H1 (cell line): Measurements from ENCODE around the gene ZNF143. TPM values are rescaled to one million over a fixed set of nuclear protein-coding genes. Genes with fewer than 3 reads are reported as not detected.

ENCODE experiments used
- BACH1 ChIP-seq: IDR thresholded peaks from 2 replicates; pipeline ENCODE4 v1.6.1; 2012; ENCODE audit warnings: low read length, improper control_type of control experiment
- CHD7 ChIP-seq: fragments of 300-600 bp; sonication (generic); IDR thresholded peaks from 2 replicates; pipeline ENCODE4 v1.7.1; 2012; ENCODE audit warnings: low read length, moderate library complexity, mild to moderate bottlenecking, inconsistent platforms; ENCODE audit not compliant: insufficient replicate concordance
- CREB1 ChIP-seq: IDR thresholded peaks from 2 replicates; pipeline ENCODE4 v1.6.1; 2012; ENCODE audit warnings: inconsistent platforms
- JUND ChIP-seq: IDR thresholded peaks from 2 replicates; pipeline ENCODE4 v1.6.1; 2011; ENCODE audit warnings: mild to moderate bottlenecking, improper control_type of control experiment, low read length
- MAFK ChIP-seq: IDR thresholded peaks from 2 replicates; pipeline ENCODE4 v1.6.1; 2012; ENCODE audit warnings: low read depth, mild to moderate bottlenecking, improper control_type of control experiment, low read length
- TAF7 ChIP-seq: optimal IDR thresholded peaks from 2 replicates; pipeline ENCODE3; 2011; ENCODE audit warnings: low read depth, mild to moderate bottlenecking, inconsistent platforms, low read length, moderate library complexity, borderline replicate concordance
- polyA plus RNA-seq, 7 experiments: library from polyadenylated mRNA; depleted of rRNA in 3 of 7; stranded (reverse) in 5 of 7; unstranded in 2 of 7; fragments of >200 nt in 5 of 7; fragments of 200-250 nt in 2 of 7; gene quantifications; 1 replicate in 5 of 7; 2 replicates in 1 of 7; 4 replicates in 1 of 7; pipeline versions ENCODE4 v1.2.1 to v1.2.3, GENCODE V29; 2011 to 2013; ENCODE audit warnings: missing spikeins in 2 of 7, mixed read lengths in 2 of 7
- total RNA-seq: library from RNA; stranded (reverse); fragmentation: NEBNext Ultra II Directional; extraction: Animal tissue kit (Norgen Biotek cat#: 25700); gene quantifications from 2 replicates; pipeline ENCODE4 v1.2.1, GENCODE V29; 2021
- TF ChIP-seq, protein P1 (sequence below): IDR thresholded peaks from 2 replicates; pipeline ENCODE4 v1.6.1; 2012; ENCODE audit warnings: inconsistent platforms

ZNF143 gene
- total and polyA plus RNA-seq, 2 of the 8 experiments (the other 6 are each of a cell fraction or from before 2014, with no cell fraction given) = 43.0 to 69.2 TPM

- TF ChIP-seq CHD7 (no peak), CREB1 (no peak), BACH1 (peak; percentile 40; the same call in 1 of the 2 replicates), MAFK (0 out of 2 replicates have a peak, but pooled peaks have one; percentile 48), TAF7 (no peak), JUND (no peak)
- TF ChIP-seq, protein P1, sequence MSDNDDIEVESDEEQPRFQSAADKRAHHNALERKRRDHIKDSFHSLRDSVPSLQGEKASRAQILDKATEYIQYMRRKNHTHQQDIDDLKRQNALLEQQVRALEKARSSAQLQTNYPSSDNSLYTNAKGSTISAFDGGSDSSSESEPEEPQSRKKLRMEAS = no peak
Measured at GRCh38 chr11:9462806-9463537, 2.2 kb downstream of the ZNF143 start (continued).
